GM12801 (cell line): ENCODE results near the gene TACC3.

Source experiments
- TF ChIP-seq, protein P1 (sequence below): IDR thresholded peaks from one replicate; pipeline ENCODE4 v1.5.1; 2011; ENCODE audit warnings: control low read depth; ENCODE audit not compliant: insufficient read length; ENCODE audit errors: extremely low read depth

TACC3 gene

GRCh38 chr4:1708581-1708980 is 12.7 kb upstream of the TACC3 start:
- TF ChIP-seq, protein P1, sequence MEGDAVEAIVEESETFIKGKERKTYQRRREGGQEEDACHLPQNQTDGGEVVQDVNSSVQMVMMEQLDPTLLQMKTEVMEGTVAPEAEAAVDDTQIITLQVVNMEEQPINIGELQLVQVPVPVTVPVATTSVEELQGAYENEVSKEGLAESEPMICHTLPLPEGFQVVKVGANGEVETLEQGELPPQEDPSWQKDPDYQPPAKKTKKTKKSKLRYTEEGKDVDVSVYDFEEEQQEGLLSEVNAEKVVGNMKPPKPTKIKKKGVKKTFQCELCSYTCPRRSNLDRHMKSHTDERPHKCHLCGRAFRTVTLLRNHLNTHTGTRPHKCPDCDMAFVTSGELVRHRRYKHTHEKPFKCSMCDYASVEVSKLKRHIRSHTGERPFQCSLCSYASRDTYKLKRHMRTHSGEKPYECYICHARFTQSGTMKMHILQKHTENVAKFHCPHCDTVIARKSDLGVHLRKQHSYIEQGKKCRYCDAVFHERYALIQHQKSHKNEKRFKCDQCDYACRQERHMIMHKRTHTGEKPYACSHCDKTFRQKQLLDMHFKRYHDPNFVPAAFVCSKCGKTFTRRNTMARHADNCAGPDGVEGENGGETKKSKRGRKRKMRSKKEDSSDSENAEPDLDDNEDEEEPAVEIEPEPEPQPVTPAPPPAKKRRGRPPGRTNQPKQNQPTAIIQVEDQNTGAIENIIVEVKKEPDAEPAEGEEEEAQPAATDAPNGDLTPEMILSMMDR, result no peak

DNA sequence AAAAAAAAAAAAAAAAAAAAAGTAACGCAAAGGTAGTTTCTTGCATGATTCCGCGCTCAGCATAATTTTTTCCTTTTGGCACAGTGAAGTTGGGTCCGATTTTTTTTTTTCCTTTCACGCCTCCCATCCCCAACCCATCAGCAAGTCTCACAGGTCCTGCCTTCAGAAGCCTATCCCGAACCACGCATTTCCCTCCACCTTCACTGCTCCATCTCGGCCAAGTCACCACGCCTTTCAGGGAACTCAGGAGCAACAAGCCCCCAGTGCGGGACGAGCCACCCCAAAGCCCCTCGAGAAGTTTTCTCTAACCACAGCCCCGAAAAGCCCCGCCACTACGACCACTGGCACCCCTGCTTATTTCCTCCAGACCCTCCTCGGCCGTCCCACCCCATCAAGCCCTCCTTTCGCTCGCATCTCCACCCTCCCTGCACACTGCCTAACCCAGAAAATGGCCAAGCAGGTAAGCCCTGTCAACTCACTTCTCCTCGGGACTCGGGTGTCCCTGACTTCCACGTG is 10.2 kb upstream of the TACC3 start:
- TF ChIP-seq, protein P1, result no peak

DNA sequence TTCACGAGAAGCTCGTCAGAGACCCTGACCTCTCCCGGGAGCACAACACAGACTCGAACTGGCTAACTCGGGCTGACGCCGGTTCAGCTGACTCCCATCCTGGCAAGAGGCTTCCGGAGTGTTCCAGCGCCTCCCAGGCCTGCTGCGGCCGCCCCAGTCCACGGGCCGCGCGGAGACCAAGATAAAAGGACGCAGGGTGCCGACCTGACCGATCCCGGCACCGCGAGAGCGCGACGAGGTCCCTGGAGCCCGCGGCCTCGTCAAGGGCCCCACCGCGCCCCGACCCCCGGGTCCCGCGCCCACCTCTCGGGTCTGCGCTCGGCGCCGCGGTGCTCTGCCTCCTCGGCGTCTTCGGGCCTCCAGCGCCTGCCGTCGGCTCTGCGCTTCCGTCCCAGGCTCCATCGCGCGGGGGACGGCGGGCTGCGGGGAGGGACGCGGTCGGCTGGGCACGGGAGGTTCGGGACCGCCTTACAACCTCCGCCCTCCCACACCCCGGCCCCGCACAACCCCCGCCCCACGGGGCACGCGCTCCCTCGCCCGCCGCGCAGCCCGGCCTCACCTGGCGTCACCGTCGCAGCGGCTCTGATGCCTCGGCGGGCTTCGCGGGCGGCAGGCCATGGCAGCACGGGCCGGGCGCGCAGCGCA is 9.6 kb upstream of the TACC3 start:
- TF ChIP-seq, protein P1, result no peak

DNA sequence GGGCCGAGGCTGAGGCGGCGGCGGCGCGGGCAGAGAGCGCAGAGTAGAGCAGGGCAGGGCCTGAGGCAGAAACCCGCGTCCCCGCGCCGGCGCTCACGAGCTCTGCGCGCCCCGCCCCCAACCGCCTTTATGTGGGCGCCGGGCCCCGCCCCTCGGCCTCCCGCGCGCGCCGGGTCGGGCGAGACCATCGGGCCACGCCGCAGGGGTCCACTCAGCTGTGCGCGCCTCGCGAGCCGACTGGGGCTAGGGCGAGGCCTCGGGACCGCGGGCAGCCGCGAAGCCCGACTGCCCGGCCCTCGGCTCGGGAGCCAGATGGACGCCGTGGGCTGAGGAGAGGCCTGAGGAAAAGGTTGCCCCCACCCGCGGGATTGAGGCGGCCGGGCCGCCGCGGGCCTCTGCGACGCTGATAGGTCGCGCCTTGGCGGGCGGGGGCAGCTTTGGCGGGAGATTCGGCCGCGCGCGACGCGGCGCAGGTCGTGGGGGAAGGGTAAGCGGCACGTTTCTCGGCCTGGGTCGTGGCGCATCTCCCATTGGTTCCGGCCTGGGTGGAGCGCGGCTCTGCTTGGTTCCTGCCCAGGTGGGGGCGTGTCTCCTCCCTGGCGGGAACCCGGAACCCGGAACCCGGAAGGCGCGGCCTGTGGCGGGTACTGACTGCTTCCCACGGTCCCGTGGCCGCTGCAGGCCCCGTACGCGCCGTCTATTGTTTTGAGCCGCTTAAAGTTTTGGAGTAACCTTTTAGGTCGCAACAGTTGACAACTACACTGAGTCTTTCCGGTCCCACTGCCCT is 8.9 kb upstream of the TACC3 start, which contains the start of gene SLBP:
Gene SLBP, minus strand, starts transcription at position 104 of the 787 bp plus-strand sequence. CDS start 131 bp downstream, outside the sequence.
- TF ChIP-seq, protein P1, result no peak

DNA sequence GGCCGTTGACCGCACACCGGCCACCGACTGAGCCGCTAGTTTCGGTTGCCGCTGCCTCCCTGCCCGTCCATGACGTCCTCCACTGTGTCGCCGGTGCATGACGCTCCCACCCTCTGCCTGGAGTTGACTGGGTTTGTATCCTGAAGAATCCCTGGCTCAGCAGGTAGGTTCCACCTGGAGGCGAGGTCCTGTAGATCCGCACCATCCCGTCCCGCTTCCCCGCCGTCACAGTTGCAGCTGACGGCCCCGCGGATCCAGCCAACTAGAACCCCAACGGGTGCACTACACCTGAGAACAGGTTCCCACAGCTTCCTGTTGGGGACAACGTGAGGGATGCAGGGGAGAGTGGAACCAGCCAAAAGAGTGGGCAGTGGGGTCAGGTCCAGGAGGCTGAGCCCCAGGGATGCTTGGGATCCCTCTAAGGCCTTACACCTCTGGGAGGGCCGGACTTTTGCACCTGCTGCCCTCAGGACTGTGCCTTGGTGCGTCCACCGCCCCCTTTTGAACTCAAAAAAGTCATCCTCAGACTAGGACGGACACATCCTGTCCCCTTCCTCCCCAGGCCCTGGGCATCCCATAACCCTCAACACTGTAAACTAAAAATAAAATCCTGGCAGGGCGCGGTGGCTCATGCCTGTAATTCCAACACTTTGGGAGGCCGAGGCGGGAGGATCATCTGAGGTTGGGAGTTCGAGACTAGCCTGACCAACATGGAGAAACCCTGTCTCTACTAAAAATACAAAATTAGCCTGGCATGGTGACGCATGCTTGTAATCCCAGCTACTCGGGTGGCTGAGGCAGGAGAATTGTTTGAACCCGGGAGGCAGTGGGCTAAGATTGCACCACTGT is 8.1 kb upstream of the TACC3 start:
- TF ChIP-seq, protein P1, result no peak

DNA sequence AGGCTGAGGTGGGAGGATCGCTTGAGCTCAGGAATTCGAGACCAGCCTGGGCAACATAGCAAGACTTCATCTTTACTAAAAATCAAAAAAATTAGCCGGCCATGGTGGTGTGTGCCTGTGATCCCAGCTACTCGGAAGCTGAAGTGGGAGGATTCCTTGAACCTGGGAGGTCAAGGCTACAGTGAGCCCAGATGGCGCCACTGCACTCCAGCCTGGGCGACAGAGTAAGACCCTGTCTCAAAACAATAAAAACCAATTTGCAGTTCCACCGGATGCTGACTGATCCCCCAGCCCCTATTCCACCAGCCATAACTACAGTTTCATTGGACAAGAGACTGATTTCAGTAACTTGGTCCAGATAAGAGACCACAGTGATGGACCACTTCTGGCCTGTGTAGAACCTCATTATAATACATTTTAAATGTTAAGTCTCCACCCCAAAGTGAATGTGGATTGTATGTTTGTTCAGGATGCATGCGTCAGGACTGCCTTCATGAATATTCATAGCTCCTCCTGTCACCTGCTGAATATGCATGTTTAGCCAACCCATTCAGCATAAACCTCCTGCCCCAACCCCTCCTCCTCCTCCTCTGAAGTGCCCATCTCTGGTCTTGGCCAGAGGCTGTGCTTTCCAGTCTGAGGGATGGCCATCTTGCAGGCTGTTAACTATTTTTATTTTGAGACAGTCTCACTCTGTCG is 6.9 kb upstream of the TACC3 start:
- TF ChIP-seq, protein P1, result no peak
